GM21528 (cell line): ENCODE data around the gene YIPF5.

Source experiments
- ATAC-seq: cut with Tn5 transposase; IDR thresholded peaks from one replicate; pipeline ENCODE4 v1.9.1; 2021; ENCODE audit warnings: mild to moderate bottlenecking, moderate library complexity; ENCODE audit not compliant: unreplicated experiment, low FRiP score

Gene YIPF5

GRCh38 chr5:144128844-144129243 is 41.6 kb downstream of the YIPF5 start:
- ATAC-seq: no peak

- ATAC-seq: no peak
These were observed 43.8 kb downstream of the YIPF5 start for GRCh38 chr5:144126707-144127106.

GRCh38 chr5:144125163-144125726 is 45.2 kb downstream of the YIPF5 start:
- ATAC-seq: no peak

GRCh38 chr5:144122641-144123040 is 47.8 kb downstream of the YIPF5 start:
- ATAC-seq: no peak

GRCh38 chr5:144122081-144122480 is 48.4 kb downstream of the YIPF5 start:
- ATAC-seq: no peak

GRCh38 chr5:144121577-144121976 is 48.9 kb downstream of the YIPF5 start:
- ATAC-seq: no peak

GRCh38 chr5:144120661-144121180 is 49.7 kb downstream of the YIPF5 start:
- ATAC-seq: no peak

- no peak for ATAC-seq
These were observed 53.0 kb downstream of the YIPF5 start for GRCh38 chr5:144117412-144117811.

- no peak for ATAC-seq
These were observed 55.9 kb downstream of the YIPF5 start for GRCh38 chr5:144114571-144114970.
